Sigmoid colon (tissue), 7 donors: ENCODE results near the gene OCIAD2. TPM values are rescaled to one million over a fixed set of nuclear protein-coding genes. Genes with fewer than 3 reads are reported as not detected.
"Not testable (repeated sequence)": the region's sequence is repeated elsewhere in the genome, so short reads cannot be mapped to it uniquely, and the experiment has no call there.

ENCODE experiments used
- DNase-seq: peaks from one replicate; pipeline ENCODE4 v3.0.0-alpha.2; 2019
- H3K27ac ChIP-seq, 4 donors: fragments of 200-600 bp; sonication (generic); one replicate each; pipeline ENCODE4 v1.5.1; 2016 to 2019; ENCODE audit warnings: mild to moderate bottlenecking in 1 of 4
- H3K27me3 ChIP-seq, 3 donors: fragments of 200-600 bp; sonication (generic); one replicate each; pipeline ENCODE4 v1.5.1; 2019; ENCODE audit warnings: mild to moderate bottlenecking in 1 of 3
- H3K36me3 ChIP-seq, 4 donors: fragments of 200-600 bp; sonication (generic); one replicate each; pipeline ENCODE4 v1.5.1; 2016 to 2019
- H3K4me1 ChIP-seq, 4 donors: fragments of 200-600 bp; sonication (generic); one replicate each; pipeline ENCODE4 v1.5.1; 2017 to 2019
- H3K4me3 ChIP-seq, 4 donors: fragments of 200-600 bp; sonication (generic); one replicate each; pipeline ENCODE4 v1.5.1; 2017 to 2019; ENCODE audit warnings: mild to moderate bottlenecking in 2 of 4, moderate library complexity in 1 of 4
- H3K9me3 ChIP-seq, 4 donors: fragments of 200-600 bp in 3 of 4; sonication (generic) in 3 of 4; one replicate each; pipeline versions ENCODE4 v1.5.1 to v1.6.1; 2013 to 2019
- CTCF ChIP-seq, 4 experiments: fragments of 450-650 bp in 3 of 4; fragments of 200-600 bp in 1 of 4; IDR thresholded peaks; one replicate each; pipeline ENCODE4 v1.5.1; 2016 to 2019; ENCODE audit warnings: antibody characterized with exemption in 4 of 4, mild to moderate bottlenecking in 3 of 4, moderate library complexity in 2 of 4
- EP300 ChIP-seq, 4 donors: sonication (generic); formaldehyde crosslinking; IDR thresholded peaks; one replicate each; pipeline ENCODE4 v1.6.1; 2017; ENCODE audit warnings: antibody characterized with exemption in 4 of 4
- POLR2A ChIP-seq, 2 donors: fragments of 450-650 bp; IDR thresholded peaks; one replicate each; pipeline ENCODE4 v1.6.1; 2016; ENCODE audit warnings: antibody characterized with exemption in 2 of 2, mild to moderate bottlenecking in 2 of 2, moderate library complexity in 2 of 2
- POLR2AphosphoS5 ChIP-seq, 4 donors: sonication (generic); formaldehyde crosslinking; IDR thresholded peaks; one replicate each; pipeline ENCODE4 v1.6.1; 2017; ENCODE audit warnings: antibody characterized with exemption in 4 of 4
- WGBS, 2 donors: extraction: QIAGEN DNeasy Blood & Tissue Kit; methylation state at CpG; one replicate each; pipeline ENCODE4 v1.1.7; 2013; 5-methylcytosine and 5-hydroxymethylcytosine counted together
- intact Hi-C: fragments of 100-400 bp; cut with DNase I; formaldehyde crosslinking; loops from one replicate; pipeline ENCODE4 v1.15.1; 2023
- polyA plus RNA-seq, 3 donors: library from polyadenylated mRNA; stranded (reverse); fragments of 200-250 nt; gene quantifications; one replicate each; pipeline ENCODE4 v1.2.3, GENCODE V29; 2013
- small RNA-seq, 3 donors: library from RNA; depleted of rRNA; stranded (forward); fragments of <200 nt; gene quantifications; one replicate each; pipeline ENCODE3, GENCODE V24; 2016
- total RNA-seq, 4 donors: library from RNA; depleted of rRNA; stranded (reverse); fragments of >200 nt; gene quantifications; one replicate each; pipeline ENCODE4 v1.1.0, GENCODE V29; 2016
- donor health status: healthy with polysubstance abuse.
- donor health status: Bipolar disorder and iron deficiency.
- donor health status: healthy.

Gene OCIAD2
- total and polyA plus RNA-seq, 7 donors = 7.1 to 188 (median 21.8) TPM

GRCh38 chr4:48851651-48852050 is 54.9 kb downstream of the OCIAD2 start:
- WGBS, 2 donors = 26 to 73% methylated on average over 1 of the region's 1 CpG
- Histone ChIP-seq H3K9me3 (no peaks in the 10 kb centered on the region), H3K27me3 (no peaks in the 10 kb centered on the region), H3K36me3 (peaks cover 0 to 91% (median 8%) of the 10 kb centered on the region in 4 donors), H3K4me3 (no peak overlapping the region), H3K27ac (no peak overlapping the region), H3K4me1 (no peaks in the 10 kb centered on the region)
- intact Hi-C loops = no loop called here
- no peak for TF ChIP-seq POLR2A (IDR thresholded peaks at IDR 0.05)
- TF ChIP-seq EP300 (IDR thresholded peaks at IDR 0.05) = no peak
- TF ChIP-seq CTCF (IDR thresholded peaks at IDR 0.05) = no peak
- TF ChIP-seq POLR2AphosphoS5 (IDR thresholded peaks at IDR 0.05) = no peak
- no peak for DNase-seq

DNA sequence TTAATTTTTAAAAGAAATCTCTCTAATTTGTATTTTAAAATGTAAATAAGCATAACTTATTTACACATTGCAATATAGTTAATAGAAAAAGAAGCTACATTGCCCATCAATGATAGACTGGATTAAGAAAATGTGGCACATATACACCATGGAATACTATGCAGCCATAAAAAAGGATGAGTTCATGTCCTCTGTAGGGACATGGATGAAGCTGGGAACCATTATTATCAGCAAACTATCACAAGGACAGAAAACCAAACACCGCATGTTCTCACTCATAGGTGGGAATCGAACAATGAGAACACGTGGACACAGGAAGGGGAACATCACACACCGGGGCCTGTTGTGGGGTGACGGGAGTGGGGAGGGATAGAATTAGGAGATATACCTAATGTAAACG is 57.8 kb downstream of the OCIAD2 start:
- WGBS, 2 donors = 97 to 98% methylated on average over 6 of the region's 6 CpGs
- peaks cover 0 to 88% (median 6%) of the 10 kb centered on the region in 4 donors for H3K36me3 ChIP-seq
- DNase-seq, H3K9me3 ChIP-seq, intact Hi-C loops, H3K27ac ChIP-seq, H3K27me3 ChIP-seq, H3K4me1 ChIP-seq, H3K4me3 ChIP-seq: not testable (repeated sequence)

DNA sequence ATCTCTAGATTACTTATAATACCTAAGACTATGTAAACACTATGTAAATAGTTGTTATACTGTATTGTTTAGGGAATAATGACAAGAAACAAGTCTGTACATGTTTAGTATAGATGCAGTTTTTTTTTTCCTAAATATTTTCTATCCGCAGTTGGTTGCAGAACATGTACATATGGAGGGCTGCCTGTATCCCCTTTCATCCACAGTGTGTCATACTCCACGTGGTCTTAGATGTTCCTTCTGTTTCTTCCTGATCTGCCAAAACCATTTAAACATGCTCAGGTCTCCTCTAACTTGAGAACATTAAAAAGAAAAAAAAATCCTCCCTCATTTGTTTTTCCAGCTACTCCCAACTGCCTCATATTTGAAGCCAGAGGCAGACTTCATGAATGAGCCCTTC is 61.7 kb downstream of the OCIAD2 start:
- Histone ChIP-seq H3K4me1 (peaks cover 0 to 9% (median 0%) of the 10 kb centered on the region in 4 donors), H3K36me3 (peaks cover 0 to 76% (median 4%) of the 10 kb centered on the region in 4 donors), H3K9me3 (no peaks in the 10 kb centered on the region), H3K27me3 (no peaks in the 10 kb centered on the region), H3K27ac (no peak overlapping the region), H3K4me3 (no peak overlapping the region)
- no peak for DNase-seq
- 81 to 90% methylated on average over 2 of the region's 2 CpGs for WGBS, 2 donors
- TF ChIP-seq POLR2AphosphoS5 (IDR thresholded peaks at IDR 0.05) = no peak
- TF ChIP-seq EP300 (IDR thresholded peaks at IDR 0.05) = no peak
- no peak for TF ChIP-seq POLR2A (IDR thresholded peaks at IDR 0.05)
- no peak for TF ChIP-seq CTCF (IDR thresholded peaks at IDR 0.05)
- intact Hi-C loops = no loop called here

DNA sequence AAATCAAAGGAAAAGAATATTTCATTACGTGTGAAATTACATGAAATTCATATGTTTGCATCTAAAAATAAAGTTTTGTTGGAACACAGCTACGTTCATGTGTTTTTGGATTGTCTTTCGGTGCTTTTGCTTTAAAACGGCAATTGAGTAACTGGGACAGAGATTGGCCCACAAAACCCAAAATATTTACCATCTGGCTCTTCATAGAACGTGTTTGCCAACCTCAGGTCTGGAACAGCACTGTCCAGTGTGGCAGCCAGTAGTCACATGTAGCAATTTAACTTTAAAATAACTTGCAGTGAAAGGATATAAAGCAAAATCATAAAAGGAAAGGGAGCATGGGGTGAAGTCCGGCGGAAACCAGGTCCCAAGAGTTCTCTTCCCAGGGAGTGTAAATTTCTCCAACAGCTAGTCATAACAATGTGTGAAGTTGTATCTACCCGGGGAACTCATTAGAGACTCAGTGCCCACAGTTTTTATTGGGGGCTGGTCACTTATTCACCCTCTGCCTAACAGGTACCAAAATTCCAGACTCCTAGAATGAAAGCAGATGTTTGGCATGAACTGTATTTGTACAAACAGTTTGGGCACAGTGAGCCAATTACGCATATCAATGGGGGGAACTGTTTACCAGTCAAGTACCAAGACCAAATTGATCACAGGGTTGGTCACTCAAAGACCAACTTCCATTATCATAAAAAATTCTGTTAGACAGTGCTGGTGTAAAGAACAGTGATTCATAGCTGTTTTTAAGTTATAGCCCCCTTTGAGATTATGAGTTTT is 65.3 kb downstream of the OCIAD2 start:
- Histone ChIP-seq H3K4me1 (peaks cover 0 to 9% (median 0%) of the 10 kb centered on the region in 4 donors), H3K27me3 (no peaks in the 10 kb centered on the region), H3K4me3 (no peak overlapping the region), H3K36me3 (peaks cover 0 to 76% (median 15%) of the 10 kb centered on the region in 4 donors), H3K27ac (no peak overlapping the region), H3K9me3 (no peaks in the 10 kb centered on the region)
- no peak for TF ChIP-seq CTCF (IDR thresholded peaks at IDR 0.05)
- no peak for TF ChIP-seq POLR2A (IDR thresholded peaks at IDR 0.05)
- TF ChIP-seq POLR2AphosphoS5 (IDR thresholded peaks at IDR 0.05) = no peak
- intact Hi-C loops = no loop called here
- no peak for DNase-seq
- 86 to 88% methylated on average over 9 of the region's 9 CpGs for WGBS, 2 donors

GRCh38 chr4:48836658-48837057 is 69.9 kb downstream of the OCIAD2 start:
- intact Hi-C loops = loop anchor here (2.0 to 10.0 kb wide), 2 partner anchors 182 to 254 kb away; no protein-coding TSS in a partner anchor
- Histone ChIP-seq H3K4me1 (peaks cover 0 to 30% (median 14%) of the 10 kb centered on the region in 4 donors), H3K27me3 (no peaks in the 10 kb centered on the region), H3K9me3 (no peaks in the 10 kb centered on the region), H3K4me3 (no peak overlapping the region), H3K27ac (no peak overlapping the region), H3K36me3 (peaks cover 8 to 76% (median 28%) of the 10 kb centered on the region in 4 donors)
- 97 to 98% methylated on average over 4 of the region's 4 CpGs for WGBS, 2 donors
- TF ChIP-seq POLR2AphosphoS5 (IDR thresholded peaks at IDR 0.05) (no peak), POLR2A (IDR thresholded peaks at IDR 0.05) (no peak), EP300 (IDR thresholded peaks at IDR 0.05) (no peak), CTCF (IDR thresholded peaks at IDR 0.05) (no peak)
- no peak for DNase-seq

Small RNA genes within 50 kb of the gene (small RNA-seq; reads per million reads assigned to genes)
- gene AC020593.1 (0 reads per million in 3 donors), gene RNU6-158P (0 reads per million in 3 donors)

Other genes with a start within 250 kb of the OCIAD2 start
- 10 to 100 TPM; 44.9 to 72.4 (median 63.2) TPM for gene FRYL, start 126.5 kb downstream of the OCIAD2 start, total RNA-seq
- 10 to 100 TPM; 41.4 to 63.6 (median 41.6) TPM for gene FRYL, start 126.5 kb downstream of the OCIAD2 start, polyA plus RNA-seq
- gene OCIAD1, start 75.7 kb downstream of the OCIAD2 start, total RNA-seq = 100 to 1,000 TPM in 3 of 4 donors, 10 to 100 TPM in 1; 96.1 to 133 (median 110) TPM
- gene OCIAD1, start 75.7 kb downstream of the OCIAD2 start, polyA plus RNA-seq = 100 to 1,000 TPM in 1 of 3 donors, 10 to 100 TPM in 2; 51.7 to 124 (median 69.4) TPM
- not detected for gene CWH43, start 79.5 kb upstream of the OCIAD2 start, total RNA-seq
- gene CWH43, start 79.5 kb upstream of the OCIAD2 start, polyA plus RNA-seq = 1 to 10 TPM; 2.4 to 9.1 (median 4.6) TPM